K562 (cell line): ENCODE data around the gene ENOX2. TPM values are rescaled to one million over a fixed set of nuclear protein-coding genes. Genes with fewer than 3 reads are reported as not detected.

Source experiments
- CXXC5 ChIP-seq: fragments of 250-450 bp; sonication (Bioruptor Pico); IDR thresholded peaks from 2 replicates; pipeline ENCODE4 v1.8.0; 2022; ENCODE audit warnings: inconsistent platforms, mild to moderate bottlenecking, moderate library complexity
- DACH1 ChIP-seq: fragments of 450-650 bp; IDR thresholded peaks from 2 replicates; pipeline ENCODE4 v1.6.1; 2018; ENCODE audit not compliant: partially characterized antibody
- EP300 ChIP-seq: IDR thresholded peaks from 2 replicates; pipeline ENCODE4 v1.6.1; 2012; ENCODE audit warnings: low read length, improper control_type of control experiment
- GABPB2 ChIP-seq: fragments of 250-450 bp; sonication (Bioruptor Pico); conservative IDR thresholded peaks from 2 replicates; pipeline ENCODE4 v1.5.1; 2021; ENCODE audit warnings: mild to moderate bottlenecking
- HMG20B ChIP-seq: fragments of 250-450 bp; sonication (Bioruptor Pico); IDR thresholded peaks from 2 replicates; pipeline ENCODE4 v1.5.0; 2021; ENCODE audit warnings: mild to moderate bottlenecking
- HNRNPH1 ChIP-seq: fragments of 200-400 bp; formaldehyde crosslinking; optimal IDR thresholded peaks from 2 replicates; pipeline ENCODE3; 2017; ENCODE audit warnings: low read depth, mild to moderate bottlenecking, low read length, moderate library complexity
- IRF2 ChIP-seq: sonication (generic); formaldehyde crosslinking; IDR thresholded peaks from 2 replicates; pipeline ENCODE4 v1.8.1; 2022; ENCODE audit warnings: mild to moderate bottlenecking, missing genetic modification reagents
- KDM2B ChIP-seq: fragments of 250-450 bp; sonication (Bioruptor Pico); IDR thresholded peaks from 2 replicates; pipeline ENCODE4 v1.8.0; 2021; ENCODE audit warnings: mild to moderate bottlenecking, moderate library complexity
- MCM2 ChIP-seq: fragments of 450-650 bp; IDR thresholded peaks from 2 replicates; pipeline ENCODE4 v1.6.1; 2017; ENCODE audit warnings: low read depth, mild to moderate bottlenecking
- PURB ChIP-seq: sonication (generic); formaldehyde crosslinking; IDR thresholded peaks from 2 replicates; pipeline ENCODE4 v1.9.0; 2021; ENCODE audit warnings: low read depth, mild to moderate bottlenecking, missing genetic modification reagents
- XRCC5 ChIP-seq: fragments of 200-400 bp; formaldehyde crosslinking; IDR thresholded peaks from 2 replicates; pipeline ENCODE4 v1.6.1; 2017; ENCODE audit warnings: low read depth, mild to moderate bottlenecking, low read length
- ZNF239 ChIP-seq: fragments of 250-450 bp; sonication (Bioruptor Pico); IDR thresholded peaks from 2 replicates; pipeline ENCODE4 v1.4.0; 2020; ENCODE audit warnings: mild to moderate bottlenecking
- ZNF444 ChIP-seq: fragments of 250-450 bp; sonication (Bioruptor Pico); IDR thresholded peaks from 2 replicates; pipeline ENCODE4 v1.4.0; 2020; ENCODE audit warnings: mild to moderate bottlenecking, moderate library complexity
- ZNF764 ChIP-seq: fragments of 250-450 bp; sonication (Bioruptor Pico); IDR thresholded peaks from 2 replicates; pipeline ENCODE4 v1.4.0; 2020; ENCODE audit warnings: low read depth, mild to moderate bottlenecking, moderate library complexity
- ZNF830 ChIP-seq: fragments of 250-450 bp; sonication (Bioruptor Pico); IDR thresholded peaks from 2 replicates; pipeline ENCODE4 v1.5.0; 2021; ENCODE audit warnings: mild to moderate bottlenecking
- polyA plus RNA-seq, 8 experiments: library from polyadenylated mRNA; depleted of rRNA in 4 of 8; stranded (reverse) in 5 of 8; unstranded in 3 of 8; fragments of >200 nt; fragmentation: Nextera tagmentation in 2 of 8; fragmentation: Illumina TruSeq in 1 of 8; extraction: Ambion mirVana in 2 of 8; extraction: Trizol in 1 of 8; gene quantifications; 2 replicates each; pipeline versions ENCODE4 v1.2.1 to v1.2.3, GENCODE V29; 2011 to 2014; ENCODE audit warnings: inconsistent platforms in 1 of 8, missing spikeins in 1 of 8
- total RNA-seq, 7 experiments: library from RNA; depleted of rRNA in 6 of 7; stranded (reverse); fragments of >200 nt in 6 of 7; fragmentation: Illumina TruSeq in 2 of 7; extraction: Trizol in 2 of 7; gene quantifications; 2 replicates each; pipeline versions ENCODE4 v1.2.1 to v1.2.3, GENCODE V29; 2011 to 2021; ENCODE audit warnings: low replicate concordance in 1 of 7
- TF ChIP-seq, protein P1 (sequence below), 2 experiments: fragments of 450-650 bp; formaldehyde crosslinking in 1 of 2; IDR thresholded peaks; 2 replicates each; pipeline versions ENCODE4 v1.4.0 to v1.6.1; 2014 to 2020; ENCODE audit warnings: mild to moderate bottlenecking in 2 of 2, borderline replicate concordance in 1 of 2, low read depth in 1 of 2
- TF ChIP-seq, protein P2 (sequence below), 2 experiments: fragments of 450-650 bp; conservative IDR thresholded peaks; 2 replicates each; pipeline ENCODE4 v1.6.1; 2017; ENCODE audit warnings: mild to moderate bottlenecking in 2 of 2, moderate library complexity in 2 of 2
- TF ChIP-seq, protein P3 (sequence below): fragments of 250-450 bp; sonication (Bioruptor Pico); IDR thresholded peaks from 2 replicates; pipeline ENCODE4 v1.5.0; 2021

Gene ENOX2
- total and polyA plus RNA-seq, 9 of the 15 experiments (the other 6 are each of a cell fraction or from before 2014, with no cell fraction given), result 6.1 to 24.0 (median 13.8) TPM

DNA sequence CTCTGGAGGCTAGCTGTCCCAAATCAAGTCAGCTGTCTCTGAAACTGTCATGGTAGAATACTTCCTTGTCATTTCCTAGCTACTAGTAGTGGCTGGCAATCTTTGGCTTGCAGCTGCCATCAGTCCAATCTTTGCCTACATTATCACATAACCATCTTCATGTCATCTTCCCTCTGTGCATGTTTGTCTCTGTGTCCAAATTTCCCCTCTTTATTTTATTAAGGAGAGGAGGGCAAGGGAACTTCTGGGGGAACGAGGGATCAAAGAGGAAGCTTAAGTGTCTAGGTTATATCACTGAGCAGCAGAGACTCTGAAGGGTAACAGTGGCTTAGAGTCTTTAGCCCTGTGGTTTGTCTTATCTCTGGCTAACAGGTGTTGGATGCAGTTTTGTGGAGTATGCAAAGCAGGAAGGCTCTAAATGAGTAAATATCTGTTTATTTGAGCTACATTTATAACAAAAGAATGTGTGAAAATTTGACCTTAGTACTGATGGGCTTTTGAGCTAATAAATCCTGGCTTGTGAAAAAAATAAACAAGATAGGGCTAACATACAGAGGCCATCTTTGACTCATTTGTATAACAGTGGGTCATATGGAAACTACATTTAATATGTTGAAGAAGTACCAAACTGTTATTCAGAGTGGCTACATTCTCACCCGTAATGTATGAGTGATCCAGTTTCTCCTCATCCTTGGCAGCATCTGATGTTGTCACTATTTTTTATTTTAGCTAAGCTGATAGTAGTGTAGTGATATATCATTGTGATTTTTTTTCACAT, 49.4 kb upstream of the ENOX2 start (continued):
- no peak for TF ChIP-seq PURB
- TF ChIP-seq, protein P1, sequence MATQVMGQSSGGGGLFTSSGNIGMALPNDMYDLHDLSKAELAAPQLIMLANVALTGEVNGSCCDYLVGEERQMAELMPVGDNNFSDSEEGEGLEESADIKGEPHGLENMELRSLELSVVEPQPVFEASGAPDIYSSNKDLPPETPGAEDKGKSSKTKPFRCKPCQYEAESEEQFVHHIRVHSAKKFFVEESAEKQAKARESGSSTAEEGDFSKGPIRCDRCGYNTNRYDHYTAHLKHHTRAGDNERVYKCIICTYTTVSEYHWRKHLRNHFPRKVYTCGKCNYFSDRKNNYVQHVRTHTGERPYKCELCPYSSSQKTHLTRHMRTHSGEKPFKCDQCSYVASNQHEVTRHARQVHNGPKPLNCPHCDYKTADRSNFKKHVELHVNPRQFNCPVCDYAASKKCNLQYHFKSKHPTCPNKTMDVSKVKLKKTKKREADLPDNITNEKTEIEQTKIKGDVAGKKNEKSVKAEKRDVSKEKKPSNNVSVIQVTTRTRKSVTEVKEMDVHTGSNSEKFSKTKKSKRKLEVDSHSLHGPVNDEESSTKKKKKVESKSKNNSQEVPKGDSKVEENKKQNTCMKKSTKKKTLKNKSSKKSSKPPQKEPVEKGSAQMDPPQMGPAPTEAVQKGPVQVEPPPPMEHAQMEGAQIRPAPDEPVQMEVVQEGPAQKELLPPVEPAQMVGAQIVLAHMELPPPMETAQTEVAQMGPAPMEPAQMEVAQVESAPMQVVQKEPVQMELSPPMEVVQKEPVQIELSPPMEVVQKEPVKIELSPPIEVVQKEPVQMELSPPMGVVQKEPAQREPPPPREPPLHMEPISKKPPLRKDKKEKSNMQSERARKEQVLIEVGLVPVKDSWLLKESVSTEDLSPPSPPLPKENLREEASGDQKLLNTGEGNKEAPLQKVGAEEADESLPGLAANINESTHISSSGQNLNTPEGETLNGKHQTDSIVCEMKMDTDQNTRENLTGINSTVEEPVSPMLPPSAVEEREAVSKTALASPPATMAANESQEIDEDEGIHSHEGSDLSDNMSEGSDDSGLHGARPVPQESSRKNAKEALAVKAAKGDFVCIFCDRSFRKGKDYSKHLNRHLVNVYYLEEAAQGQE (IDR thresholded peaks at IDR 0.05; ENCODE audit: borderline replicate concordance), result no peak; the same call in 1 of the 2 replicates
- TF ChIP-seq, protein P1 (CRISPR knock-in tag; IDR thresholded peaks at IDR 0.05; ENCODE audit: low read depth), result no peak
- no peak for TF ChIP-seq ZNF764 (CRISPR knock-in tag)
- no peak for TF ChIP-seq KDM2B (CRISPR knock-in tag)
- TF ChIP-seq, protein P2, sequence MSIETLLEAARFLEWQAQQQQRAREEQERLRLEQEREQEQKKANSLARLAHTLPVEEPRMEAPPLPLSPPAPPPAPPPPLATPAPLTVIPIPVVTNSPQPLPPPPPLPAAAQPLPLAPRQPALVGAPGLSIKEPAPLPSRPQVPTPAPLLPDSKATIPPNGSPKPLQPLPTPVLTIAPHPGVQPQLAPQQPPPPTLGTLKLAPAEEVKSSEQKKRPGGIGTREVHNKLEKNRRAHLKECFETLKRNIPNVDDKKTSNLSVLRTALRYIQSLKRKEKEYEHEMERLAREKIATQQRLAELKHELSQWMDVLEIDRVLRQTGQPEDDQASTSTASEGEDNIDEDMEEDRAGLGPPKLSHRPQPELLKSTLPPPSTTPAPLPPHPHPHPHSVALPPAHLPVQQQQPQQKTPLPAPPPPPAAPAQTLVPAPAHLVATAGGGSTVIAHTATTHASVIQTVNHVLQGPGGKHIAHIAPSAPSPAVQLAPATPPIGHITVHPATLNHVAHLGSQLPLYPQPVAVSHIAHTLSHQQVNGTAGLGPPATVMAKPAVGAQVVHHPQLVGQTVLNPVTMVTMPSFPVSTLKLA (conservative IDR thresholded peaks at IDR 0.05), result peak in 1 of 2 experiments; percentile 47; a peak in 1 of 4 replicates
- TF ChIP-seq DACH1, result peak; percentile 59
- TF ChIP-seq ZNF830 (CRISPR knock-in tag), result no peak
- no peak for TF ChIP-seq HNRNPH1
- TF ChIP-seq EP300, result peak; percentile 93
- TF ChIP-seq ZNF239 (CRISPR knock-in tag), result no peak
- TF ChIP-seq GABPB2, result no peak
- no peak for TF ChIP-seq ZNF444
- TF ChIP-seq MCM2, result no peak
- no peak for TF ChIP-seq IRF2
- no peak for TF ChIP-seq HMG20B (CRISPR knock-in tag)
- TF ChIP-seq XRCC5, result no peak
- TF ChIP-seq, protein P3, sequence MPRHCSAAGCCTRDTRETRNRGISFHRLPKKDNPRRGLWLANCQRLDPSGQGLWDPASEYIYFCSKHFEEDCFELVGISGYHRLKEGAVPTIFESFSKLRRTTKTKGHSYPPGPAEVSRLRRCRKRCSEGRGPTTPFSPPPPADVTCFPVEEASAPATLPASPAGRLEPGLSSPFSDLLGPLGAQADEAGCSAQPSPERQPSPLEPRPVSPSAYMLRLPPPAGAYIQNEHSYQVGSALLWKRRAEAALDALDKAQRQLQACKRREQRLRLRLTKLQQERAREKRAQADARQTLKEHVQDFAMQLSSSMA (CRISPR knock-in tag), result no peak
- peak; percentile 37; the same call in 1 of the 2 replicates for TF ChIP-seq CXXC5 (CRISPR knock-in tag)
